ENCODE data around the gene LCORL. TPM values are rescaled to one million over a fixed set of nuclear protein-coding genes. Genes with fewer than 3 reads are reported as not detected.

LCORL gene
- total RNA-seq, 1 experiment from 2014 or later = 14.1 TPM

DNA sequence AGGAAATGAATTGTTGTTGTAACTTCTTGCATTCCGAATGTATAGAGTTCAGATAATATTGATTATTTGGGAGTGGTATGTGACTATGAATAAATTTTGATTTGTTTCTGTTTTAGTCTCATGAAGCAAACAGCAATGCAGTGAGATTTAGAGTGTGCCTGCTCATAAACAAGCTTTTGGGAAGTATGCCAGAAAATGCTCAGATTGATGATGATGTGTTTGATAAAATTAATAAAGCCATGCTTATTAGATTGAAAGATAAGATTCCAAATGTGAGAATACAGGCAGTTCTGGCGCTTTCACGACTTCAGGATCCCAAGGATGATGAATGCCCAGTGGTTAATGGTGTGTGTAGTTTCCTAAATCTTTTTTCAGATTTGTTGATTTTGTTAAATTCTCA, 208.8 kb downstream of the LCORL start:
- H3K9me3 Mint-ChIP-seq (ENCODE audit: unreplicated experiment) = no peaks in the 10 kb centered on the region
- peak overlapping the region; percentile 89 for H3K4me3 Mint-ChIP-seq (ENCODE audit: unreplicated experiment)
- intact Hi-C loops (cut with micrococcal nuclease) = no loop called here
- BruUV-seq (replicated peaks) = no TSS peak
- H3K27ac Mint-ChIP-seq (ENCODE audit: low read depth, unreplicated experiment) = peak overlapping the region; percentile 98
- TF ChIP-seq, protein P1, sequence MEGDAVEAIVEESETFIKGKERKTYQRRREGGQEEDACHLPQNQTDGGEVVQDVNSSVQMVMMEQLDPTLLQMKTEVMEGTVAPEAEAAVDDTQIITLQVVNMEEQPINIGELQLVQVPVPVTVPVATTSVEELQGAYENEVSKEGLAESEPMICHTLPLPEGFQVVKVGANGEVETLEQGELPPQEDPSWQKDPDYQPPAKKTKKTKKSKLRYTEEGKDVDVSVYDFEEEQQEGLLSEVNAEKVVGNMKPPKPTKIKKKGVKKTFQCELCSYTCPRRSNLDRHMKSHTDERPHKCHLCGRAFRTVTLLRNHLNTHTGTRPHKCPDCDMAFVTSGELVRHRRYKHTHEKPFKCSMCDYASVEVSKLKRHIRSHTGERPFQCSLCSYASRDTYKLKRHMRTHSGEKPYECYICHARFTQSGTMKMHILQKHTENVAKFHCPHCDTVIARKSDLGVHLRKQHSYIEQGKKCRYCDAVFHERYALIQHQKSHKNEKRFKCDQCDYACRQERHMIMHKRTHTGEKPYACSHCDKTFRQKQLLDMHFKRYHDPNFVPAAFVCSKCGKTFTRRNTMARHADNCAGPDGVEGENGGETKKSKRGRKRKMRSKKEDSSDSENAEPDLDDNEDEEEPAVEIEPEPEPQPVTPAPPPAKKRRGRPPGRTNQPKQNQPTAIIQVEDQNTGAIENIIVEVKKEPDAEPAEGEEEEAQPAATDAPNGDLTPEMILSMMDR (IDR thresholded peaks at IDR 0.05; ENCODE audit: unreplicated experiment) = no peak
- peak; percentile 16 for DNase-seq (ENCODE audit: unreplicated experiment)
- no peaks in the 10 kb centered on the region for H3K27me3 Mint-ChIP-seq (ENCODE audit: insufficient read depth, unreplicated experiment)
- peaks cover 27% of the 10 kb centered on the region for H3K4me1 Mint-ChIP-seq (ENCODE audit: insufficient read depth, unreplicated experiment)
- peaks cover 17% of the 10 kb centered on the region for H3K36me3 Mint-ChIP-seq (ENCODE audit: insufficient read depth, unreplicated experiment)
- ChIA-PET POLR2A (interaction anchor here (0.7 to 8.0 kb wide), 5 partner anchors 10 to 210 kb away, joined by 3 to 64 read pairs (median 9); partner anchors contain the start of genes LCORL and MED28), CTCF (interaction anchor here (0.6 to 1.2 kb wide), 5 partner anchors 9 to 889 kb away, joined by 3 to 7 read pairs (median 3); partner anchors contain the start of gene CLRN2)

DNA sequence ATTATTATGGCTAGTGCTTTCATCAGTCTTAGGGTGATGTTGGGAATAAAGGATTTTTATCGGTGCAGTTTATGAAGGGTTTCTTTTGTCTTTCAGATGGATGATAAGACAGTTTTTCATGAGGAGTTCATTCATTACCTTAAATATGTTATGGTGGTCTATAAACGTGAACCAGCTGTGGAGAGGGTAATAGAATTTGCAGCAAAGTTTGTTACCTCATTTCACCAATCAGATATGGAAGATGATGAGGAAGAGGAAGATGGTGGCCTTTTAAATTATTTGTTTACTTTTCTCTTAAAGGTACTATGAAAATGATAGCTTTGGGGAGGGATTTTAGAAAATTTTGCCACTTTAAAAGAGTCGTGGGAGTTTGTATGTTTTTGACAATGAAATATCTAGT, 209.4 kb downstream of the LCORL start:
- peak overlapping the region; percentile 98 for H3K27ac Mint-ChIP-seq (ENCODE audit: low read depth, unreplicated experiment)
- peaks cover 27% of the 10 kb centered on the region for H3K4me1 Mint-ChIP-seq (ENCODE audit: insufficient read depth, unreplicated experiment)
- no TSS peak for BruUV-seq (replicated peaks)
- DNase-seq (ENCODE audit: unreplicated experiment) = peak; percentile 5
- POLR2A ChIA-PET = interaction anchor here (1.8 to 8.0 kb wide), 3 partner anchors 11 to 210 kb away, joined by 9 to 64 read pairs (median 59); partner anchors contain the start of genes LCORL and MED28
- H3K36me3 Mint-ChIP-seq (ENCODE audit: insufficient read depth, unreplicated experiment) = peaks cover 17% of the 10 kb centered on the region
- peak overlapping the region; percentile 89 for H3K4me3 Mint-ChIP-seq (ENCODE audit: unreplicated experiment)
- no peaks in the 10 kb centered on the region for H3K9me3 Mint-ChIP-seq (ENCODE audit: unreplicated experiment)
- TF ChIP-seq, protein P1 (IDR thresholded peaks at IDR 0.05; ENCODE audit: unreplicated experiment) = no peak
- intact Hi-C loops (cut with micrococcal nuclease) = no loop called here
- CTCF ChIA-PET = interaction anchor here (0.6 to 1.2 kb wide), 4 partner anchors 10 to 694 kb away, joined by 3 to 7 read pairs (median 4); partner anchors contain the start of gene CLRN2
- H3K27me3 Mint-ChIP-seq (ENCODE audit: insufficient read depth, unreplicated experiment) = no peaks in the 10 kb centered on the region

DNA sequence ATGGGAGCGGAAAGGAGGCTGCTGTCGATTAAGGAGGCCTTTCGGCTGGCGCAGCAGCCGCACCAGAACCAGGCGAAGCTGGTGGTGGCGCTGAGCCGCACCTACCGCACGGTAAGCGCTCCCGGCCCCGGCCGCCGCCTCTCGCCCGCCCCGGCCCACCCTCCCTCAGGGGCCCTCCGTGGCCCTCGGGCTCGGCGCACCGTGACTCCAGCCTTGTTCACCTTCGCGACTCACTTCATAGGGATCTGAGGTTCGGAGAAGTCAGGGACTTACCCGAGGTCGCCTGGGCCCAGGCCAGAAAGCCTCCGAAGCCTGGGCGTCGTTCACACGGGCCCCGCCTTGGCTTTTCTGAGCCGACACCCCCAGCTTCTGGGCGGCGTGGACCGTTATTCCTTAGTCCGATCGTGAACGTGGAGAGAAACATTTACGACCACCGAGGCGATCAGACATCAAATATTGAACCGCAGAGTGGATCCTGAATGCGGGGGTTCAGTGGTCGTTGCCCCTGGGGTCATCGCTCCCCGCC, 210.4 kb downstream of the LCORL start:
- peak overlapping the region; percentile 89 for H3K4me3 Mint-ChIP-seq (ENCODE audit: unreplicated experiment)
- ChIA-PET POLR2A (interaction anchor here (0.7 to 8.0 kb wide), 18 partner anchors 9 to 1620 kb away, joined by 3 to 64 read pairs (median 8); partner anchors contain the start of genes LAP3, LCORL, MED28 and QDPR), CTCF (interaction anchor here (1.0 kb wide), 1 partner anchor 263 kb away, joined by 3 read pairs; no protein-coding TSS in a partner anchor)
- H3K36me3 Mint-ChIP-seq (ENCODE audit: insufficient read depth, unreplicated experiment) = peaks cover 17% of the 10 kb centered on the region
- H3K27ac Mint-ChIP-seq (ENCODE audit: low read depth, unreplicated experiment) = peak overlapping the region; percentile 98
- DNase-seq (ENCODE audit: unreplicated experiment) = peak; percentile 51
- intact Hi-C loops (cut with micrococcal nuclease) = no loop called here
- BruUV-seq (replicated peaks) = no TSS peak
- H3K9me3 Mint-ChIP-seq (ENCODE audit: unreplicated experiment) = no peaks in the 10 kb centered on the region
- peaks cover 36% of the 10 kb centered on the region for H3K4me1 Mint-ChIP-seq (ENCODE audit: insufficient read depth, unreplicated experiment)
- TF ChIP-seq, protein P1 (IDR thresholded peaks at IDR 0.05; ENCODE audit: unreplicated experiment) = no peak
- no peaks in the 10 kb centered on the region for H3K27me3 Mint-ChIP-seq (ENCODE audit: insufficient read depth, unreplicated experiment)

DNA sequence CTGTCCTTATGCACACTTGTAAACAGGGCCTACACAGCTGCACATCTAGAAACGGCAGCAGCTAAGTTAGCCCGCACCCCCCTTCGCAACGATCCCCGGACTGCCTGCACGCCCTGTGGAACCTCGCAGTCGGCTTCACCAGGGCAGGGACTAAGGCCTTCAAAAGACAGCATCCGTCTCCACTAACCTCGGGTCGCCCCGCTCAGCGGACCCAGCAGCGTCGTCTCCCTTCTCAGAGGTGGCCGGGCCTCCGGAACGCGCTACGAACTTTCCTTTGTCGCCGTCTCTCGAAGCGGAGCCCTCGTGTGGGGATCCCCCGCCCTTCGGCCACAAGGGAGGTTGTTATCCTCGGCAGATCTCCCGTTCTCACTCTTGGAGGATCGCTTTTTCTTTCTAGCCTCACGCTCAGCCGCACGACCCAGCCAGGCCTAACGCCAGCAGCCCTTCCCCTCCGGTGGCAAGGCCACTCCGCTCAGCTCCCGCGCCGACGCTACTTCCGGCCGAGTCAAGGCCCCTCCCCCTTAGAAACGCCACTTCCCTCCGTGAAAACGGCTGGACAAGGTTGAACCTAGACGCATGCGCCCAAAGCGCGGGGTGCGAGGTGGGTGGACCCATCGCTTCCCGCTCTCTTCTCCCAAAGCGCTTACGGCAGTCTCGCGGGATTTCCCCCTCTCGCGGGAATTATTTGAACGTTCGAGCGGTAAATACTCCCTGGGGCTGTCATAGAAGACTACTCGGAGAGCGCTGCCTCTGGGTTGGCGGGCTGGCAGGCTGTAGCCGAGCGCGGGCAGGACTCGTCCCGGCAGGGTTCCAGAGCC, 211.1 kb downstream of the LCORL start, which contains the start of the genes DCAF16 and NCAPG:
Gene DCAF16, minus strand, starts transcription at position 498 of the 818 bp plus-strand sequence. CDS start 6,616 bp downstream, outside the sequence.
Gene NCAPG, plus strand, starts transcription at position 720 of the 818 bp plus-strand sequence. CDS start 99 bp downstream, outside the sequence.
- ChIA-PET POLR2A (interaction anchor here (0.7 to 8.0 kb wide), 27 partner anchors 8 to 1620 kb away, joined by 3 to 64 read pairs (median 5); partner anchors contain the start of genes LAP3, LCORL, MED28 and QDPR), CTCF (interaction anchor here (0.6 to 6.1 kb wide), 8 partner anchors 13 to 1379 kb away, joined by 3 to 50 read pairs (median 4); partner anchors contain the start of gene QDPR)
- TSS peak; percentile 63 for BruUV-seq (replicated peaks)
- Mint-ChIP-seq H3K36me3 (ENCODE audit: insufficient read depth, unreplicated experiment) (peaks cover 17% of the 10 kb centered on the region), H3K27ac (ENCODE audit: low read depth, unreplicated experiment) (peak within 1 kb of the TSS; percentile 98), H3K27me3 (ENCODE audit: insufficient read depth, unreplicated experiment) (no peaks in the 10 kb centered on the region), H3K9me3 (ENCODE audit: unreplicated experiment) (no peaks in the 10 kb centered on the region), H3K4me1 (ENCODE audit: insufficient read depth, unreplicated experiment) (peaks cover 38% of the 10 kb centered on the region), H3K4me3 (ENCODE audit: unreplicated experiment) (peak within 1 kb of the TSS; percentile 89)
- peak; percentile 100 for DNase-seq (ENCODE audit: unreplicated experiment)
- intact Hi-C loops (cut with micrococcal nuclease) = loop anchor here (1.0 kb wide), 1 partner anchor 14 kb away; no protein-coding TSS in a partner anchor
- TF ChIP-seq, protein P1 (IDR thresholded peaks at IDR 0.05; ENCODE audit: unreplicated experiment) = no peak

Data from MCF 10A (cell line).